Measurements from ENCODE around the gene SUGCT.

SUGCT gene

GRCh38 chr7:40836218-40836617 is 701.4 kb downstream of the SUGCT start:
- peak; percentile 8 for DNase-seq

- DNase-seq = peak; percentile 80
Observed at GRCh38 chr7:40839881-40840280, 705.1 kb downstream of the SUGCT start.

- no peak for DNase-seq
Observed at GRCh38 chr7:40840990-40841389, 706.2 kb downstream of the SUGCT start.

- DNase-seq = no peak
Observed at GRCh38 chr7:40842641-40843040, 707.8 kb downstream of the SUGCT start.

- DNase-seq = peak; percentile 87
Observed at GRCh38 chr7:40843338-40843985, 708.7 kb downstream of the SUGCT start.

GRCh38 chr7:40845943-40846342 is 711.1 kb downstream of the SUGCT start:
- DNase-seq = no peak

- DNase-seq = no peak
Observed at GRCh38 chr7:40847921-40848320, 713.1 kb downstream of the SUGCT start.

GRCh38 chr7:40848541-40849221 is 713.9 kb downstream of the SUGCT start:
- peak; percentile 42 for DNase-seq

GRCh38 chr7:40850017-40850416 is 715.2 kb downstream of the SUGCT start:
- peak; percentile 33 for DNase-seq

- DNase-seq = no peak
Observed at GRCh38 chr7:40851001-40851400, 716.2 kb downstream of the SUGCT start.

- DNase-seq = no peak
Observed at GRCh38 chr7:40859076-40859475, 724.3 kb downstream of the SUGCT start.

- no peak for DNase-seq
Observed at GRCh38 chr7:40859965-40860543, 725.2 kb downstream of the SUGCT start.

GRCh38 chr7:40865441-40866233 is 730.8 kb downstream of the SUGCT start:
- peak; percentile 40 for DNase-seq

- DNase-seq = peak; percentile 63
Observed at GRCh38 chr7:40866601-40867000, 731.8 kb downstream of the SUGCT start.

- peak; percentile 63 for DNase-seq
Observed at GRCh38 chr7:40870108-40870507, 735.3 kb downstream of the SUGCT start.

GRCh38 chr7:40873248-40873647 is 738.4 kb downstream of the SUGCT start:
- DNase-seq = no peak

- DNase-seq = no peak
Observed at GRCh38 chr7:40874756-40875155, 740.0 kb downstream of the SUGCT start.

- DNase-seq = no peak
Observed at GRCh38 chr7:40876601-40877000, 741.8 kb downstream of the SUGCT start.

- DNase-seq = peak; percentile 61
Observed at GRCh38 chr7:40879941-40880543, 745.2 kb downstream of the SUGCT start.

- DNase-seq = no peak
Observed at GRCh38 chr7:40880581-40880980, 745.8 kb downstream of the SUGCT start.

- DNase-seq = no peak
Observed at GRCh38 chr7:40881405-40881926, 746.7 kb downstream of the SUGCT start.

GRCh38 chr7:40882071-40882658 is 747.4 kb downstream of the SUGCT start:
- DNase-seq = no peak
